HL-60 (cell line): ENCODE data around the gene ETV7.

Experiments
- GABPA ChIP-seq: IDR thresholded peaks from 2 replicates; pipeline ENCODE4 v1.6.1; 2012; ENCODE audit warnings: low read depth
- SPI1 ChIP-seq: IDR thresholded peaks from 2 replicates; pipeline ENCODE4 v1.6.1; 2012; ENCODE audit warnings: low read depth, mild to moderate bottlenecking, borderline replicate concordance
- TF ChIP-seq, protein P1 (sequence below): IDR thresholded peaks from one replicate; pipeline ENCODE4 v1.5.1; 2011; ENCODE audit warnings: low read length, control low read depth, inconsistent platforms; ENCODE audit not compliant: insufficient read depth
- TF ChIP-seq, protein P2 (sequence below): IDR thresholded peaks from 2 replicates; pipeline ENCODE4 v1.6.1; 2012; ENCODE audit warnings: low read depth; ENCODE audit not compliant: insufficient replicate concordance

DNA sequence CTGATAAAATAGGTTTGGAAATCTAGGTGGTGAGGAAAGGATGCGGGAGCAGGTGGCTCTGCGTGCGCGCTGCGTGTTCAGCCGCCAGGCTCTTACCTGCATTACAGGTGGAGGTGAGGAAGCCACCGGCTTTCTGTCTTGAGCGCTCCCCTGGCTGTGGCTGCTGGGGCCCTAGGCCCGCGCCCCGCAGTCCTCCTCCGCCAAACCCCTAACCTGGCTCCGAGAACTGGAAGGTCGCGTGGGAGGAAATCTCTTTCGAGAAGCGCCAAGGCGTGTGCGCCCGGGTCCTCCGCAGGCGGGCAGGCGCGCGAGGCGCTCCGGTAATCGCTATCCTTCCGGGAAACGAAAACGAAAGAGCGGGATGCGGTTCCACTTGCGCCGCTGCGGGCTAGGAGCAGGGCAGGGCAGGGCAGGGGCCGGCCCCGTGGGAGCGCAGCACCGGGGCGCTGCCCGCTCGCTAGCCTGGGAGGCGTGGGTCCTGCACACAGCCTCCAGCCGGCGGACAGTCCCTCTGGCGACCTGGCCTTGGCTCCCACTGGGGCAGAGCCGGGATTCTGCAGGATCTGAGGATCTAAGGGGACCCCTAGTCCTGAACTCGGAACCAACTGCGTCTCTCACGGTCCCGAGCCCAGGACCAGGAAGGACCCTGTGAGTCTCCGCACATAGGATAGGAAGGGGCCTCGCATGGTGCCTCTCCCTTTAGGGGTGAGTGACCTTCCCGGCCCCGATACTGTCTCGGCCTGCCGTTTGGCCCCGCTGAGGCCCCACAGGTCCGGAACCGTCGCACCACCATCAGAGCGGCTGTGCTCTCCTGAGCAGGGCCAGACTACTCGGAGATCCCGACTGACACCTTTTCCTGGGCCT is at the start of gene ETV7:
- TF ChIP-seq, protein P1, sequence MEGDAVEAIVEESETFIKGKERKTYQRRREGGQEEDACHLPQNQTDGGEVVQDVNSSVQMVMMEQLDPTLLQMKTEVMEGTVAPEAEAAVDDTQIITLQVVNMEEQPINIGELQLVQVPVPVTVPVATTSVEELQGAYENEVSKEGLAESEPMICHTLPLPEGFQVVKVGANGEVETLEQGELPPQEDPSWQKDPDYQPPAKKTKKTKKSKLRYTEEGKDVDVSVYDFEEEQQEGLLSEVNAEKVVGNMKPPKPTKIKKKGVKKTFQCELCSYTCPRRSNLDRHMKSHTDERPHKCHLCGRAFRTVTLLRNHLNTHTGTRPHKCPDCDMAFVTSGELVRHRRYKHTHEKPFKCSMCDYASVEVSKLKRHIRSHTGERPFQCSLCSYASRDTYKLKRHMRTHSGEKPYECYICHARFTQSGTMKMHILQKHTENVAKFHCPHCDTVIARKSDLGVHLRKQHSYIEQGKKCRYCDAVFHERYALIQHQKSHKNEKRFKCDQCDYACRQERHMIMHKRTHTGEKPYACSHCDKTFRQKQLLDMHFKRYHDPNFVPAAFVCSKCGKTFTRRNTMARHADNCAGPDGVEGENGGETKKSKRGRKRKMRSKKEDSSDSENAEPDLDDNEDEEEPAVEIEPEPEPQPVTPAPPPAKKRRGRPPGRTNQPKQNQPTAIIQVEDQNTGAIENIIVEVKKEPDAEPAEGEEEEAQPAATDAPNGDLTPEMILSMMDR: no peak
- TF ChIP-seq SPI1: no peak
- TF ChIP-seq, protein P2, sequence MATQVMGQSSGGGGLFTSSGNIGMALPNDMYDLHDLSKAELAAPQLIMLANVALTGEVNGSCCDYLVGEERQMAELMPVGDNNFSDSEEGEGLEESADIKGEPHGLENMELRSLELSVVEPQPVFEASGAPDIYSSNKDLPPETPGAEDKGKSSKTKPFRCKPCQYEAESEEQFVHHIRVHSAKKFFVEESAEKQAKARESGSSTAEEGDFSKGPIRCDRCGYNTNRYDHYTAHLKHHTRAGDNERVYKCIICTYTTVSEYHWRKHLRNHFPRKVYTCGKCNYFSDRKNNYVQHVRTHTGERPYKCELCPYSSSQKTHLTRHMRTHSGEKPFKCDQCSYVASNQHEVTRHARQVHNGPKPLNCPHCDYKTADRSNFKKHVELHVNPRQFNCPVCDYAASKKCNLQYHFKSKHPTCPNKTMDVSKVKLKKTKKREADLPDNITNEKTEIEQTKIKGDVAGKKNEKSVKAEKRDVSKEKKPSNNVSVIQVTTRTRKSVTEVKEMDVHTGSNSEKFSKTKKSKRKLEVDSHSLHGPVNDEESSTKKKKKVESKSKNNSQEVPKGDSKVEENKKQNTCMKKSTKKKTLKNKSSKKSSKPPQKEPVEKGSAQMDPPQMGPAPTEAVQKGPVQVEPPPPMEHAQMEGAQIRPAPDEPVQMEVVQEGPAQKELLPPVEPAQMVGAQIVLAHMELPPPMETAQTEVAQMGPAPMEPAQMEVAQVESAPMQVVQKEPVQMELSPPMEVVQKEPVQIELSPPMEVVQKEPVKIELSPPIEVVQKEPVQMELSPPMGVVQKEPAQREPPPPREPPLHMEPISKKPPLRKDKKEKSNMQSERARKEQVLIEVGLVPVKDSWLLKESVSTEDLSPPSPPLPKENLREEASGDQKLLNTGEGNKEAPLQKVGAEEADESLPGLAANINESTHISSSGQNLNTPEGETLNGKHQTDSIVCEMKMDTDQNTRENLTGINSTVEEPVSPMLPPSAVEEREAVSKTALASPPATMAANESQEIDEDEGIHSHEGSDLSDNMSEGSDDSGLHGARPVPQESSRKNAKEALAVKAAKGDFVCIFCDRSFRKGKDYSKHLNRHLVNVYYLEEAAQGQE: no peak
- TF ChIP-seq GABPA: no peak
